IPS-18a (cell line): ENCODE measurements around the gene SLC39A11.
"Not testable (repeated sequence)": the region's sequence is repeated elsewhere in the genome, so short reads cannot be mapped to it uniquely, and the experiment has no call there.

ENCODE experiments used
- H3K27ac ChIP-seq: one replicate; pipeline ENCODE4 v1.5.1; 2013; ENCODE audit warnings: low read length
- H3K27me3 ChIP-seq: one replicate; pipeline ENCODE4 v1.6.1; 2013; ENCODE audit warnings: mild to moderate bottlenecking, low read length; ENCODE audit not compliant: control insufficient read depth, insufficient read depth
- H3K36me3 ChIP-seq: one replicate; pipeline ENCODE4 v1.6.1; 2013; ENCODE audit warnings: low read depth, low read length; ENCODE audit not compliant: control insufficient read depth
- H3K4me1 ChIP-seq: one replicate; pipeline ENCODE4 v1.6.1; 2013; ENCODE audit warnings: low read depth, low read length; ENCODE audit not compliant: control insufficient read depth
- H3K4me3 ChIP-seq: one replicate; pipeline ENCODE4 v1.5.1; 2013; ENCODE audit warnings: low read length
- H3K9ac ChIP-seq: one replicate; pipeline ENCODE4 v1.6.1; 2013; ENCODE audit warnings: mild to moderate bottlenecking, low read length, moderate library complexity
- H3K9me3 ChIP-seq: one replicate; pipeline ENCODE4 v1.6.1; 2013; ENCODE audit warnings: low read depth, low read length; ENCODE audit not compliant: control insufficient read depth

SLC39A11 gene

GRCh38 chr17:72775919-72776318, 316.6 kb downstream of the SLC39A11 start:
- Histone ChIP-seq H3K27me3 (no peaks in the 10 kb centered on the region), H3K9ac (no peak overlapping the region), H3K36me3 (no peaks in the 10 kb centered on the region), H3K4me1 (peaks cover 4% of the 10 kb centered on the region), H3K27ac (no peak overlapping the region), H3K9me3 (no peaks in the 10 kb centered on the region), H3K4me3 (no peak overlapping the region)

DNA sequence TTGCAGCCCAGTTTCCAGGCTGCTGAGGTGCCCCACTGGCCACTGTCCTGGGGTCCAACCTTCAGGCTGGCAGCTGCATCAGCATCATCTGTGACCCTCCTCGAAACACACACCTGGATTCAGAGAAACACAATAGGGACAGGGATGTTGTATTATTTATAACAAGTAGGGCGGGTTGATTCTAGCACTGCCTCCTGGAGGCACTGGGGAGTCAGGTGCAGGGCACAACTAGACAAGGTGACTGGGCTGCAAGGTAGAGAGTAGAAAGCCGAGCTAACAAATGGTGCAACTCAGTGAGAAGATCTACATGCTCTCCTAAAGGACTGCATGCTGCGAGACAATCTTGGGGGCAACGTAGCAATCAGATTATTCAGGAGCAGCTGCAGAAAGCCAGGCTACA, 317.3 kb downstream of the SLC39A11 start:
- H3K9me3 ChIP-seq = no peaks in the 10 kb centered on the region
- H3K9ac ChIP-seq = no peak overlapping the region
- no peaks in the 10 kb centered on the region for H3K36me3 ChIP-seq
- peaks cover 4% of the 10 kb centered on the region for H3K4me1 ChIP-seq
- H3K27me3 ChIP-seq = no peaks in the 10 kb centered on the region
- H3K4me3 ChIP-seq = no peak overlapping the region
- H3K27ac ChIP-seq = no peak overlapping the region

DNA sequence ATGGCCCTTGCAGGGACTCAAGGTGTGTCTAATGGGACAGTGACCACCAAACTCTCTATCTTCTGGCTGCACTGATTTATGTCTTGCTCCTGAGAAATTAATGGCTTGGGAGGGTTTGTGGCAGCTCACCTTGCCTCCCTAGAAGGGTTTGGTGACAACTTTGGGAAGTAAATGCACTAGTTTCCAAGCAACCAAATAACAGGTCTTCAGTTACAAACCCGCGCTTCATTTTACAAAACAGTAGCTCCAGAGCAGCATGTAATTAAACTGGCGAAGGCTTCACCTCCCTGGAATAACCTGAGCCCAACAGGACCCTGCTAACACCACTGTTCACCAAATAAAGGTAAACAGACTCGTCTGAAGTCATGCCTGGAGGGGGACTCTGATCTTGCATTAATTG, 318.3 kb downstream of the SLC39A11 start:
- Histone ChIP-seq H3K4me1 (peaks cover 4% of the 10 kb centered on the region), H3K9me3 (no peaks in the 10 kb centered on the region), H3K27ac (no peak overlapping the region), H3K36me3 (no peaks in the 10 kb centered on the region), H3K27me3 (no peaks in the 10 kb centered on the region), H3K9ac (no peak overlapping the region), H3K4me3 (no peak overlapping the region)

DNA sequence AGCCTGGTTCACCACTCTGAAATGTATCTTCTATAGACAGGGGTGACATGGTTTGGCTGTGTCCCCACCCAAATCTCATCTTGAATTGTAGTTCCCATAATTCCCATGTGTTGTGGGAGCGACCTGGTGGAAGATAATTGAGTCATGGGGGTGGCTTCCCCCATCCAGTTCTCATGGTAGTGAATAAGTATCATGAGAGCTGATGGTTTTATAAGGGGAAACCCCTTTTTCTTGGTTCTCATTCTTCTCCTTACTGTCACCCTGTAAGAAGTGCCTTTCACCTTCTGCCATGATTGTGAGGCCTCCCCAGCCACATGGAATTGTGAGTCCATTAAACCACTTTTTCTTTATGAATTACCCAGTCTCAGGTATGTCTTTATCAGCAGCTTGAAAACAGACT, 319.3 kb downstream of the SLC39A11 start:
- H3K4me3 ChIP-seq, H3K36me3 ChIP-seq, H3K9me3 ChIP-seq, H3K27me3 ChIP-seq, H3K4me1 ChIP-seq, H3K27ac ChIP-seq, H3K9ac ChIP-seq: not testable (repeated sequence)

- no peak overlapping the region for H3K9ac ChIP-seq
- no peaks in the 10 kb centered on the region for H3K9me3 ChIP-seq
- no peaks in the 10 kb centered on the region for H3K36me3 ChIP-seq
- no peak overlapping the region for H3K27ac ChIP-seq
- peaks cover 4% of the 10 kb centered on the region for H3K4me1 ChIP-seq
- H3K4me3 ChIP-seq = no peak overlapping the region
- H3K27me3 ChIP-seq = no peaks in the 10 kb centered on the region
Measured at GRCh38 chr17:72772331-72772821, 320.1 kb downstream of the SLC39A11 start.

- H3K27ac ChIP-seq = no peak overlapping the region
- peaks cover 4% of the 10 kb centered on the region for H3K4me1 ChIP-seq
- no peaks in the 10 kb centered on the region for H3K36me3 ChIP-seq
- no peaks in the 10 kb centered on the region for H3K9me3 ChIP-seq
- H3K27me3 ChIP-seq = no peaks in the 10 kb centered on the region
- H3K9ac ChIP-seq = no peak overlapping the region
- no peak overlapping the region for H3K4me3 ChIP-seq
Measured at GRCh38 chr17:72771734-72772133, 320.8 kb downstream of the SLC39A11 start.

- peaks cover 16% of the 10 kb centered on the region for H3K27me3 ChIP-seq
- H3K36me3 ChIP-seq = no peaks in the 10 kb centered on the region
- no peak overlapping the region for H3K4me3 ChIP-seq
- H3K4me1 ChIP-seq = peaks cover 3% of the 10 kb centered on the region
- no peak overlapping the region for H3K9ac ChIP-seq
- no peaks in the 10 kb centered on the region for H3K9me3 ChIP-seq
- no peak overlapping the region for H3K27ac ChIP-seq
Measured at GRCh38 chr17:72766761-72767356, 325.6 kb downstream of the SLC39A11 start.

GRCh38 chr17:72765368-72766153, 326.9 kb downstream of the SLC39A11 start:
- peaks cover 3% of the 10 kb centered on the region for H3K4me1 ChIP-seq
- H3K36me3 ChIP-seq = no peaks in the 10 kb centered on the region
- no peaks in the 10 kb centered on the region for H3K9me3 ChIP-seq
- H3K4me3 ChIP-seq = no peak overlapping the region
- no peak overlapping the region for H3K9ac ChIP-seq
- no peak overlapping the region for H3K27ac ChIP-seq
- H3K27me3 ChIP-seq = peaks cover 20% of the 10 kb centered on the region

GRCh38 chr17:72764632-72765041, 327.9 kb downstream of the SLC39A11 start:
- Histone ChIP-seq H3K27me3 (peaks cover 20% of the 10 kb centered on the region), H3K4me1 (peaks cover 3% of the 10 kb centered on the region), H3K9me3 (no peaks in the 10 kb centered on the region), H3K9ac (no peak overlapping the region), H3K36me3 (no peaks in the 10 kb centered on the region), H3K27ac (no peak overlapping the region), H3K4me3 (no peak overlapping the region)

DNA sequence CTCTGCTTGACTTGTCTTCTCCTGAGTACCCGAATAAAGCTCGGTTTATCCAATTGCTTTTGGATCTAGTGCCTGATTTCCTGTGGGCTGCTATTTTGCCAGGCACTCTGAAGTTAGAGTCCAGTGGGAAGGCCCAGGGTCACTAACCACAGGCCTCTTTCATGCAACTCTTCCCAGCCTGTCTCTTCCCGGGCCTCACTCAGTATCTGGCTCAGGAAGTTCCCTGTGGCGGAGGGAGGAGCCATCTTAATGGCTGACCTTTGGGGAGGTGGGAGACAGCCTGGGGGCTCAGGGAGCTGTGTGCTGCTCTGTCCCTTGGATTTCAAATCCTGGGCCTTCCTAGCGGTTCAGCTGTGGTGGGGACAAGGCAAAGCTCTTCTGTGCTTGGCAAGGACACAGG, 328.5 kb downstream of the SLC39A11 start:
- H3K9me3 ChIP-seq = no peaks in the 10 kb centered on the region
- no peaks in the 10 kb centered on the region for H3K36me3 ChIP-seq
- H3K4me1 ChIP-seq = peaks cover 3% of the 10 kb centered on the region
- no peak overlapping the region for H3K27ac ChIP-seq
- H3K4me3 ChIP-seq = no peak overlapping the region
- H3K9ac ChIP-seq = no peak overlapping the region
- H3K27me3 ChIP-seq = peaks cover 20% of the 10 kb centered on the region

- H3K9me3 ChIP-seq, H3K36me3 ChIP-seq, H3K4me3 ChIP-seq, H3K4me1 ChIP-seq, H3K9ac ChIP-seq, H3K27ac ChIP-seq: not testable (repeated sequence)
- peaks cover 20% of the 10 kb centered on the region for H3K27me3 ChIP-seq
Measured at GRCh38 chr17:72761893-72762575, 330.5 kb downstream of the SLC39A11 start.
